Ishikawa (cell line): ENCODE measurements around the gene CALCOCO1.

Experiments used
- CEBPB ChIP-seq: IDR thresholded peaks from 2 replicates; pipeline ENCODE4 v1.6.1; 2012
- CREB1 ChIP-seq: IDR thresholded peaks from 2 replicates; pipeline ENCODE4 v1.6.1; 2012; ENCODE audit warnings: low read depth
- EGR1 ChIP-seq: IDR thresholded peaks from 2 replicates; pipeline ENCODE4 v1.6.1; 2012
- EP300 ChIP-seq: IDR thresholded peaks from 2 replicates; pipeline ENCODE4 v1.6.1; 2012; ENCODE audit warnings: borderline replicate concordance
- FOXM1 ChIP-seq: IDR thresholded peaks from 2 replicates; pipeline ENCODE4 v1.6.1; 2012; ENCODE audit warnings: low read depth, borderline replicate concordance
- NFIC ChIP-seq: IDR thresholded peaks from 2 replicates; pipeline ENCODE4 v1.6.1; 2012
- RAD21 ChIP-seq: IDR thresholded peaks from 2 replicates; pipeline ENCODE4 v1.6.1; 2012; ENCODE audit warnings: low read depth
- TAF1 ChIP-seq: IDR thresholded peaks from 2 replicates; pipeline ENCODE4 v1.6.1; 2012; ENCODE audit warnings: low read depth, mild to moderate bottlenecking
- TCF12 ChIP-seq: IDR thresholded peaks from 2 replicates; pipeline ENCODE4 v1.6.1; 2012; ENCODE audit warnings: low read depth
- TEAD4 ChIP-seq: IDR thresholded peaks from 2 replicates; pipeline ENCODE4 v1.6.1; 2012
- YY1 ChIP-seq: IDR thresholded peaks from 2 replicates; pipeline ENCODE4 v1.6.1; 2012; ENCODE audit warnings: low read depth
- ZBTB7A ChIP-seq: IDR thresholded peaks from 2 replicates; pipeline ENCODE4 v1.6.1; 2012; ENCODE audit warnings: low read depth
- TF ChIP-seq, protein P1 (sequence below): IDR thresholded peaks from 2 replicates; pipeline ENCODE4 v1.6.1; 2012
- TF ChIP-seq, protein P2 (sequence below): IDR thresholded peaks from 2 replicates; pipeline ENCODE4 v1.6.1; 2012
- TF ChIP-seq, protein P3 (sequence below): IDR thresholded peaks from 2 replicates; pipeline ENCODE4 v1.6.1; 2012; ENCODE audit warnings: low read depth, mild to moderate bottlenecking

The CALCOCO1 gene

GRCh38 chr12:53744751-53745150 is 17.5 kb upstream of the CALCOCO1 start:
- TF ChIP-seq NFIC (no peak), EGR1 (no peak), ZBTB7A (no peak), FOXM1 (no peak), TEAD4 (no peak), RAD21 (no peak)
- TF ChIP-seq, protein P1, sequence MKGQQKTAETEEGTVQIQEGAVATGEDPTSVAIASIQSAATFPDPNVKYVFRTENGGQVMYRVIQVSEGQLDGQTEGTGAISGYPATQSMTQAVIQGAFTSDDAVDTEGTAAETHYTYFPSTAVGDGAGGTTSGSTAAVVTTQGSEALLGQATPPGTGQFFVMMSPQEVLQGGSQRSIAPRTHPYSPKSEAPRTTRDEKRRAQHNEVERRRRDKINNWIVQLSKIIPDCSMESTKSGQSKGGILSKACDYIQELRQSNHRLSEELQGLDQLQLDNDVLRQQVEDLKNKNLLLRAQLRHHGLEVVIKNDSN, result no peak

DNA sequence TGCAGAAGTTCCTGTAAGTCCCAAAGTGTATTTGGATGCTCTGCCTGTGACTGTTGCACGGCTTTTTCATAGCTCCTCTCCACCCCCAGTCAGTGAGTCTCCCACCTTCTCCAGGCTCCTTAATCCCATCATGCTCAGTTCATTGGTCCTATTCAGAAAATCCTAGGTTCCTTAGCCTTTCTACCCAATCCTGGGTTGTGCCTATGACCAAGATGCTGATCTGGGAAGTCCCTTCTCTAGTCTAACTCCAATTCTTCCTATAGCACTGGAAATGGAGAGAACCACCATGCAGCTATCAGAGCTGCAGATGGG is 16.8 kb upstream of the CALCOCO1 start:
- TF ChIP-seq, protein P1, result no peak
- TF ChIP-seq, protein P2, sequence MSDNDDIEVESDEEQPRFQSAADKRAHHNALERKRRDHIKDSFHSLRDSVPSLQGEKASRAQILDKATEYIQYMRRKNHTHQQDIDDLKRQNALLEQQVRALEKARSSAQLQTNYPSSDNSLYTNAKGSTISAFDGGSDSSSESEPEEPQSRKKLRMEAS, result no peak
- TF ChIP-seq CEBPB (no peak), TCF12 (no peak), EGR1 (no peak), NFIC (no peak), EP300 (no peak), ZBTB7A (no peak), CREB1 (no peak), RAD21 (no peak), TEAD4 (no peak), FOXM1 (no peak), YY1 (no peak)

DNA sequence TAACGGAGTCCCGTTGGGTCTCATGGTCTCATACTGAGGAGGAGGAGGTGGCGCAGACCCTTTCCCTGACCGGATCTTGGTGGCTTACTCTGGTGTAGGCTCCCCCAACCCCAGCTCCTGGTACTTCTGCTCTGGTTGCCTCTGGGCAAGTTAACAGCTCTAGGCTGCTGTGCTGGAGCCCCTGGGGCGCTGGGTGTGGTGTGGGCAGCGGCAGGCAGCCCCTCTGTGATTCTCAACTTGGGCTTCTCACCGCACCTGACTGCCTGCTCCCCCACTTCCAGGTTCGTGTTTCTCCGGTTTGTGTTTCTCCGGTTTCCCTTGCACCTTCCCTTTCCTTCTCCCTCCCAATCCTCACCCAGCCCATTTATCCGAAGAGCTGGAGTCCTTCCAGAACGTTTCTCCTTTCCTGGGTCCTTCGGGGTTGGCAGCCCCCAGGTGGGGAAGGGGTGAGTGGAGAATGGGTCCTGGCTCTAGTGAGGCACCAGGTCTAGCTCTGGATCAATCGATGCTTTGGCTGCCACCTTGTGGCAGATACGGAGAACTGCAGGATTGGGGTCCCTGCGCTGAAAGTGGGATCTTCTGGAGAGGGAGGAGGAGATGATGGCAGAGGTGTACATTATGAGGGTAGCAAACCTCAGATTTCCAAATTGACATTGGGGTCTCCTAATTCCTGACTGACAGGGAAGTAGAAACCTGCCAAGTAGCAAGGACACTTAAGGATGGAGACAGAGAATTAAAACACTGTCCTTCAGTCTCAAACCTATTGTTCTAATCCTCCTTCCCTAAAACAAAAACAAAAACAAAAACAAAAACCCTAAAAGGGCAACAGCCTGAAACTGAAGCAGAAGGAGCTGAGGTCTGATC is 16.2 kb upstream of the CALCOCO1 start:
- TF ChIP-seq TAF1, result no peak
- TF ChIP-seq EGR1, result no peak
- TF ChIP-seq TEAD4, result no peak
- TF ChIP-seq, protein P1, result no peak
- no peak for TF ChIP-seq TCF12
- TF ChIP-seq NFIC, result no peak
- no peak for TF ChIP-seq CEBPB
- TF ChIP-seq ZBTB7A, result peak; percentile 88; the same call in 1 of the 2 replicates
- TF ChIP-seq EP300, result no peak
- TF ChIP-seq YY1, result no peak
- no peak for TF ChIP-seq CREB1
- TF ChIP-seq, protein P2, result no peak
- TF ChIP-seq FOXM1, result no peak
- TF ChIP-seq RAD21, result peak; percentile 79

DNA sequence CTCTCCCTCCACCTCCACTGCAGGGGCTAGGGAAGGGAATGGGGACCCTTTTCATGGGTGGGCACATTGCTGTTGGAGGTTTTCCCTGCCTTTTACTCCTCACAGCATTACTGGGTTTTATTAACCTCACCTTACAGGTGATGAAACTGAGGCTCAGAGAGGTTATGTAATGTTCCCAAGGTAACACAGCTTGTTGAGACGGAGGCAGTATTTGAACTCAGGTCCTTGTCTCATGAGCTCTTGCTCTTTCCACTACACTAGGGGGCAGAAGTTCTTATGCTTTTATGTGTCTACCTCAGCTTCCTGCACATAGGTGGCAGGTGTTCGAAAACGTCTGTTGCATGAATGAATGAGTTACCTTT is 12.9 kb upstream of the CALCOCO1 start:
- TF ChIP-seq, protein P2, result no peak
- TF ChIP-seq, protein P1, result no peak
- no peak for TF ChIP-seq TCF12
- TF ChIP-seq NFIC, result no peak
- no peak for TF ChIP-seq TEAD4
- no peak for TF ChIP-seq TAF1
- no peak for TF ChIP-seq RAD21
- no peak for TF ChIP-seq YY1
- no peak for TF ChIP-seq CEBPB
- no peak for TF ChIP-seq CREB1
- no peak for TF ChIP-seq EP300
- no peak for TF ChIP-seq EGR1

DNA sequence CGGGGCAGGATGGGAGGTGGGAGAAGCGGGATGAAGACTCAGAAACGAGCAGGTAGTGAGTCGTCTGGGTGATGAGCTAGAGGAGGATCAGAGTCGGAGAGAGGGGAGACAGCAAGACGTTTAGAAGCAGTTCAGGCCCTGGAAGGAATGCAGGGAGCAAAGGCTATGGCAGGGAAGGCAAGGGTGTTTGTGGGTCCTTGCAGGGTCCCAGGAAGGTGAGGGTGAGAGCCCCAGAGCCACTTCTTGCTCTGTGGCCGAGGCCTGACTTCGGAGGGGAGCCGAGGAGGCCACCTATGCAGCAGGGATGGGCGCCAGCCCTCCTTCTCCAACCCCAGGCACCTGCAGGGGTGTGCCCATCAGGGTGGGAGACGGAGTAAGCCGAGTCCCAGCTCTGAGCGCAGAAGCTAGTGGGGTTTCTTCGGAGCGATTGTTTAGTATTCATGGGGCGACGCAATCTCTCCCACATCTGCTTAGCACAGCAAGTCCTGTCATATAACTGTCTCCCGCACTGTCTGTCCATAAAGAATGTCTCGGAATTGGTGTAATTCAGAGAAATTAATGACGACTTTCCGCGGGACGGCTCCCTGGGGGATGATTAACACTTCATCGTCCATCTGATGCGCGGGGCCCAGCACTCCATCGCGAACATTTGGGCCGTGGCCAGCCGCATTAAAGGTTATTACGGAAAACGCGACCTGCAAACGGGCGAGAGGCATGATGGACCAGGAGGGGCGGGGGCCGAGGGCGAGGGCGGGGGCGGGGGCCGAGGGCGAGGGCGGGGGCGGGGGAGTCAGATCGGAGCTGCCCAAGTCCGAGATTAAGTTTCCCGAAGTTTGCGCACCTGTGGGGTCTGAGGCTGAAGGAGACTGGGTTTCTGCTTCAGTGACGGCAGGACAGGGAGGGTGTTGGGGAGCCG is 12.2 kb upstream of the CALCOCO1 start:
- TF ChIP-seq, protein P3, sequence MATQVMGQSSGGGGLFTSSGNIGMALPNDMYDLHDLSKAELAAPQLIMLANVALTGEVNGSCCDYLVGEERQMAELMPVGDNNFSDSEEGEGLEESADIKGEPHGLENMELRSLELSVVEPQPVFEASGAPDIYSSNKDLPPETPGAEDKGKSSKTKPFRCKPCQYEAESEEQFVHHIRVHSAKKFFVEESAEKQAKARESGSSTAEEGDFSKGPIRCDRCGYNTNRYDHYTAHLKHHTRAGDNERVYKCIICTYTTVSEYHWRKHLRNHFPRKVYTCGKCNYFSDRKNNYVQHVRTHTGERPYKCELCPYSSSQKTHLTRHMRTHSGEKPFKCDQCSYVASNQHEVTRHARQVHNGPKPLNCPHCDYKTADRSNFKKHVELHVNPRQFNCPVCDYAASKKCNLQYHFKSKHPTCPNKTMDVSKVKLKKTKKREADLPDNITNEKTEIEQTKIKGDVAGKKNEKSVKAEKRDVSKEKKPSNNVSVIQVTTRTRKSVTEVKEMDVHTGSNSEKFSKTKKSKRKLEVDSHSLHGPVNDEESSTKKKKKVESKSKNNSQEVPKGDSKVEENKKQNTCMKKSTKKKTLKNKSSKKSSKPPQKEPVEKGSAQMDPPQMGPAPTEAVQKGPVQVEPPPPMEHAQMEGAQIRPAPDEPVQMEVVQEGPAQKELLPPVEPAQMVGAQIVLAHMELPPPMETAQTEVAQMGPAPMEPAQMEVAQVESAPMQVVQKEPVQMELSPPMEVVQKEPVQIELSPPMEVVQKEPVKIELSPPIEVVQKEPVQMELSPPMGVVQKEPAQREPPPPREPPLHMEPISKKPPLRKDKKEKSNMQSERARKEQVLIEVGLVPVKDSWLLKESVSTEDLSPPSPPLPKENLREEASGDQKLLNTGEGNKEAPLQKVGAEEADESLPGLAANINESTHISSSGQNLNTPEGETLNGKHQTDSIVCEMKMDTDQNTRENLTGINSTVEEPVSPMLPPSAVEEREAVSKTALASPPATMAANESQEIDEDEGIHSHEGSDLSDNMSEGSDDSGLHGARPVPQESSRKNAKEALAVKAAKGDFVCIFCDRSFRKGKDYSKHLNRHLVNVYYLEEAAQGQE, result no peak
- TF ChIP-seq CEBPB (no peak), FOXM1 (no peak), TAF1 (no peak), NFIC (no peak), TCF12 (no peak), TEAD4 (no peak)
- TF ChIP-seq, protein P1, result no peak
